SU-DHL-6 (cell line): Measurements from ENCODE around the gene ATP9A.
"Not testable (repeated sequence)": the region's sequence is repeated elsewhere in the genome, so short reads cannot be mapped to it uniquely, and the experiment has no call there.

Source experiments
- EZH2phosphoT487 ChIP-seq: fragments of 200-600 bp; sonication (generic), shearing (Covaris generic); conservative IDR thresholded peaks from 2 replicates; pipeline ENCODE4 v1.6.1; 2018; ENCODE audit warnings: mild to moderate bottlenecking, antibody characterized with exemption, low read length, moderate library complexity, mixed read lengths
- TF ChIP-seq, protein P1 (sequence below): fragments of 200-600 bp; sonication (generic); IDR thresholded peaks from one replicate; pipeline ENCODE4 v1.5.1; 2017; ENCODE audit warnings: antibody characterized with exemption, mild to moderate bottlenecking, low read length, moderate library complexity; ENCODE audit not compliant: insufficient read depth, poor library complexity, severe bottlenecking

DNA sequence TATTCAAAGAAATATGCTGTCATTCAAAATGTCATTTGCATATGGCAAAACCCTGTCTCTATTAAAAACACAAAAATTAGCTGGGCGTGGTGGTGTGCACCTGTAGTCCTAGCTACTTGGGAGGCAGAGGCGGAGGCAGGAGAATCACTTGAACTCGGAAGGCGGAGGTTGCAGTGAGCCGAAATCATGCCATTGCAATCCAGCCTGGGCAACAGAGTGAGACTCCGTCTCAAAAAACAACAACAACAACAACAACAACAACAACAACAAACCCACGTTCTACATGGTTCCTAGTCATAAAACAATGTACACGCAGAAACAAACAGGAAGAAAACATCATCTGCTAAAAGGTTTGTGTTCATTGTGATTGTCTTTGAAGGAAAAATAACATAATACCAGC lies 15.0 kb downstream of the ATP9A start:
- TF ChIP-seq, protein P1, sequence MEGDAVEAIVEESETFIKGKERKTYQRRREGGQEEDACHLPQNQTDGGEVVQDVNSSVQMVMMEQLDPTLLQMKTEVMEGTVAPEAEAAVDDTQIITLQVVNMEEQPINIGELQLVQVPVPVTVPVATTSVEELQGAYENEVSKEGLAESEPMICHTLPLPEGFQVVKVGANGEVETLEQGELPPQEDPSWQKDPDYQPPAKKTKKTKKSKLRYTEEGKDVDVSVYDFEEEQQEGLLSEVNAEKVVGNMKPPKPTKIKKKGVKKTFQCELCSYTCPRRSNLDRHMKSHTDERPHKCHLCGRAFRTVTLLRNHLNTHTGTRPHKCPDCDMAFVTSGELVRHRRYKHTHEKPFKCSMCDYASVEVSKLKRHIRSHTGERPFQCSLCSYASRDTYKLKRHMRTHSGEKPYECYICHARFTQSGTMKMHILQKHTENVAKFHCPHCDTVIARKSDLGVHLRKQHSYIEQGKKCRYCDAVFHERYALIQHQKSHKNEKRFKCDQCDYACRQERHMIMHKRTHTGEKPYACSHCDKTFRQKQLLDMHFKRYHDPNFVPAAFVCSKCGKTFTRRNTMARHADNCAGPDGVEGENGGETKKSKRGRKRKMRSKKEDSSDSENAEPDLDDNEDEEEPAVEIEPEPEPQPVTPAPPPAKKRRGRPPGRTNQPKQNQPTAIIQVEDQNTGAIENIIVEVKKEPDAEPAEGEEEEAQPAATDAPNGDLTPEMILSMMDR, result not testable (repeated sequence)
- TF ChIP-seq EZH2phosphoT487, result not testable (repeated sequence)
